RWPE1 (cell line): Measurements from ENCODE around the gene TMEM14A.
A peak's percentile ranks its signal among the peaks of the same experiment; 100 is the strongest.

Source experiments
- CTCF ChIA-PET: fragments of 350-600 bp; sonication (Branson Sonifier 250); formaldehyde crosslinking; extraction: SDS; loops from one replicate; lab custom pipeline; 2021; lab: Yijun Ruan, JAX
- POLR2A ChIA-PET: fragments of 400-600 bp; formaldehyde crosslinking; extraction: SDS; loops from one replicate; lab custom pipeline; 2020; ENCODE audit warnings: antibody characterized with exemption; ENCODE audit not compliant: low non-redundant PET; lab: Yijun Ruan, JAX
- DNase-seq: peaks from one replicate; pipeline ENCODE4 v3.0.0; 2012; ENCODE audit warnings: low spot score
- H3K27ac ChIP-seq: fragments of 450-650 bp; 2 replicates; pipeline ENCODE4 v1.5.1; 2017
- TF ChIP-seq, protein P1 (sequence below): fragments of 450-650 bp; conservative IDR thresholded peaks from 2 replicates; pipeline ENCODE4 v1.5.1; 2017; ENCODE audit warnings: low read depth, mild to moderate bottlenecking

Gene TMEM14A

DNA sequence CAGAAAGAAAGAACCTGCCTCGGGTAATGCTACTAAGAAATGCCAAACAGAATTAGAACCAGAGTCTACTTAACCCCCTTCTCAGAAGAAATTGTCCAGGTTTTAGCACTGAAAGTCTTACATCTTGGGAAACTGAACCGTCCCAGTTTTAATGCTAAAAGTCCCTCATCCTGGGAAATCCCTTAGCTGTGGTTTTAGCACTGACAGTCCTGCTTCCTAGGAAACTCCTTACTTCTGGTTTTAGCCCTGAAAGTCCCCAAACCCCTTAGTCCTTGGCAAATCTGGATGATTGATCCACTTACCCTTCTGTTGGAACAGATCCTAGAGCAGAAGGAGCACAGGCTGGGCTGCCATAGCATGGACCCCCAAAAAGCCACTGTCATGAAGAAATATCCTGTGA lies 4.8 kb upstream of the TMEM14A start:
- TF ChIP-seq, protein P1, sequence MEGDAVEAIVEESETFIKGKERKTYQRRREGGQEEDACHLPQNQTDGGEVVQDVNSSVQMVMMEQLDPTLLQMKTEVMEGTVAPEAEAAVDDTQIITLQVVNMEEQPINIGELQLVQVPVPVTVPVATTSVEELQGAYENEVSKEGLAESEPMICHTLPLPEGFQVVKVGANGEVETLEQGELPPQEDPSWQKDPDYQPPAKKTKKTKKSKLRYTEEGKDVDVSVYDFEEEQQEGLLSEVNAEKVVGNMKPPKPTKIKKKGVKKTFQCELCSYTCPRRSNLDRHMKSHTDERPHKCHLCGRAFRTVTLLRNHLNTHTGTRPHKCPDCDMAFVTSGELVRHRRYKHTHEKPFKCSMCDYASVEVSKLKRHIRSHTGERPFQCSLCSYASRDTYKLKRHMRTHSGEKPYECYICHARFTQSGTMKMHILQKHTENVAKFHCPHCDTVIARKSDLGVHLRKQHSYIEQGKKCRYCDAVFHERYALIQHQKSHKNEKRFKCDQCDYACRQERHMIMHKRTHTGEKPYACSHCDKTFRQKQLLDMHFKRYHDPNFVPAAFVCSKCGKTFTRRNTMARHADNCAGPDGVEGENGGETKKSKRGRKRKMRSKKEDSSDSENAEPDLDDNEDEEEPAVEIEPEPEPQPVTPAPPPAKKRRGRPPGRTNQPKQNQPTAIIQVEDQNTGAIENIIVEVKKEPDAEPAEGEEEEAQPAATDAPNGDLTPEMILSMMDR, result no peak
- DNase-seq, result no peak
- no peak overlapping the region for H3K27ac ChIP-seq
- CTCF ChIA-PET, result interaction anchor here (0.7 kb wide), 1 partner anchor 14 kb away, joined by 3 read pairs; no protein-coding TSS in a partner anchor
- POLR2A ChIA-PET, result no interaction called here

DNA sequence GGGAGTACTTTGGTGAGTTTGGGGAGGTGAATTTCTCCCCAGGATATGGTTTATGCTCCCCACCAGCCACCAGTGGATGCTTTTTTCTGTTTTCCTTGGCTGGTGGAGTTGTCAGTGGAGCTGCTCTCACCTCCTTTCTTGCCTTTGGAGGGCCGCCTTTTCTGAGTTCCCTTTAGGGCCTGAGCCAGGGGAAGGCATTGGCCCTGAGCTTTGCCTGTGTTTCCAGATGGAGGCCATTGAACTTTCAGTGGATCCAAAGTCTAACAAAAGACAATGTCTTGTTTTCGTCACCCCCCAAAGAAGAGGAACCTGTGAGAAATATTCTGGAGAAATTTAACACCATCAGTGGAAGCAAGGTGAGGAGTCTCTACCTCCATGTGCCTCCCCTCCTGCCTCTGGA lies 4.4 kb upstream of the TMEM14A start:
- ChIA-PET POLR2A (no interaction called here), CTCF (no interaction called here)
- DNase-seq, result no peak
- H3K27ac ChIP-seq, result no peak overlapping the region
- TF ChIP-seq, protein P1, result no peak

DNA sequence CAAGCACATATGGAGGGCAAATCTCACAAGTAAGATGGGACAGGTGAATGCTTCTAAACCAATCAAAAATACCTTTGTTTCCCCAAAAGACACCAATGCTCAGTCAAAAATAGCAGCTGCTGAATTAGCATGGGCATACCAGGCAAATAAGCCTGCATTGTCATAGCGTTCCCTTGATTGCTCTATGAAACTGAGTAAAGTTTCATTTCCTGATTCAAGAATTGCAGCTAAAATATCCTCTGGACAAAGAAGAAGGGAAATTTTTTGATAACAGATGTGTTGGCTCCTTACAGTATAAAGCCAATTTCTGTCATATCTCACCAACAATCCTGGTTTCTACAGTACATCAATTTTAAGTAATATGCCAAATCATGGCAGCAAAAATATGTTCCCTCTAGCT lies 3.3 kb upstream of the TMEM14A start:
- TF ChIP-seq, protein P1, result no peak
- ChIA-PET CTCF (interaction anchor here (0.6 kb wide), 1 partner anchor 128 kb away, joined by 3 read pairs; no protein-coding TSS in a partner anchor), POLR2A (no interaction called here)
- no peak overlapping the region for H3K27ac ChIP-seq
- DNase-seq, result no peak

DNA sequence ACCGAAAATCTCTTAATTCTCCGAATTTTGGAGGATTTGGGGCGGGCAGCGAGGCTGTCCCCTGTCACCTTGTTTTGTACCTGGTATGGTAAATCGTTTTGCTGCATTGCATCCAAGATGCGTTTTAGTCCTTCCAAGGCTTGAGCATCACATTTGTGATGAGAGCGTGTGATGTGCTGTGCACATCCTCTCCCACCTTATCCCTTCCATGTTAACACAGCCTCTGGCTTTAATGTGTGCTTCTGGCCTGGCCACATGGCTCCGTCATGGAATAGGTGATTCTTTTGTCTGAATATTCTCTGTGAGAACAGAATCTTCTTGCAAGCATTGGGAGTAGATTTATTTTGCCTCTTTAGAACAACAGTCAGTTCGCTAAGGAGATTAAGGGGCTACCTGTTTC lies 763 bp downstream of the TMEM14A start:
- H3K27ac ChIP-seq, result no peak overlapping the region
- CTCF ChIA-PET, result interaction anchor here (0.6 to 0.9 kb wide), 4 partner anchors 9 to 767 kb away, joined by 3 to 5 read pairs (median 4); no protein-coding TSS in a partner anchor
- TF ChIP-seq, protein P1, result no peak
- POLR2A ChIA-PET, result no interaction called here
- DNase-seq, result no peak

DNA sequence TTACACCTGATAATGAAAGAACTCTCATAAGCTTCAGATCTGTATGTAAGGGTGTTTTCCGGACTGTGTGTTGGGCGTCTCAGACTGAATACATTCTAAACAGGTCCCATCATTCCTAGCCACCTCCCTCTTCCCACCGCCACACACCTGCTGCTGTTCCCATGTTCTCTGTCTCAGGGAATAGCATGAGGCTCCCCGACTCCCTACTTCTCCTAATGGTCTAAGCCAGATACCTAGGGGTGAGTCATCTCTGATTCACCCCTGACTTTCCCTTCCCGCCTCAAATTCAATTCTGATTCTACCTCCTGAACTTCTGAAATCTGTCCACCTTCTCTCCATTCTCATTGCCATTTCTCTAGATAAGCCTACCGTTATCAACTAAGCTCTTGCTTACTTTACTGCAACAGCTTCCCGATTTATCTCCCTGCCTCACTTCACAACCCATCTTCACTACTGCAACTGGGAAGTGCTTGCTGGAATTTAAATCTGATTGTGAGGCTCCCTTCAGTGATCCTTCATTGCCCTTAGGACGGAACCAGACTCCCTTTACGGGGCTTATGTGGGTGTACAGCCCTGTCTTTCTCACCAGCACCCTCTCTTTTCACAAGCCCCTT lies 1.6 kb downstream of the TMEM14A start:
- DNase-seq, result peak; percentile 90
- H3K27ac ChIP-seq, result no peak overlapping the region
- POLR2A ChIA-PET, result no interaction called here
- TF ChIP-seq, protein P1, result no peak
- CTCF ChIA-PET, result interaction anchor here (0.6 kb wide), 1 partner anchor 10 kb away, joined by 5 read pairs; no protein-coding TSS in a partner anchor

DNA sequence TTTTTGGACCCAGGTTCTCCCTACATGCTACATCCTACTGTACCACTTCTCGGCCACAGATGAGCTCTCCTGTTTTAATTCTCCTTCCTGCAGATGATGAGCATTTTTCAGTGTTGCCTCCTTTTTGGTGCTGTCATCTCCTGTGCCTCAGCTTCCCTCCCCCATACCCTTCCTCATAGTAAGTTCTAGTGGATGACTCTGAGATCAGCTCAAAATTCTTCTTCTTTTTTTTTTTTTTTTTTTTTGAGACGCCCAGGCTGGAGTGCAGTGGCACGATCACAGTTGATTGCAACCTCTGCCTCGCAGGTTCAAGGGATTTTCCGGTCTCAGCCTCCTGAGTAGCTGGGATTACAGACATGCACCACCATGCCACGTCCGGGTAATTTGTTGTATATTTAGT lies 3.8 kb downstream of the TMEM14A start:
- TF ChIP-seq, protein P1, result no peak
- ChIA-PET CTCF (interaction anchor here (0.7 kb wide), 1 partner anchor 15 kb away, joined by 3 read pairs; no protein-coding TSS in a partner anchor), POLR2A (no interaction called here)
- no peak overlapping the region for H3K27ac ChIP-seq
- no peak for DNase-seq
